Type B pancreatic cell (in vitro differentiated cells): ENCODE measurements around the gene ECEL1. TPM values are rescaled to one million over a fixed set of nuclear protein-coding genes. Genes with fewer than 3 reads are reported as not detected.

Experiments used
- DNase-seq: peaks from one replicate; pipeline ENCODE4 v3.0.0; 2021; ENCODE audit warnings: mixed read lengths; ENCODE audit not compliant: unreplicated experiment; ENCODE audit errors: extremely low spot score
- H3K27ac Mint-ChIP-seq: 2 replicates; pipeline ENCODE4 v1.8.0; 2021; ENCODE audit warnings: mild to moderate bottlenecking, mixed read lengths
- H3K27me3 Mint-ChIP-seq: 2 replicates; pipeline ENCODE4 v1.8.0; 2021; ENCODE audit warnings: mixed read lengths
- H3K36me3 Mint-ChIP-seq: 2 replicates; pipeline ENCODE4 v1.8.0; 2021; ENCODE audit warnings: mixed read lengths
- H3K4me1 Mint-ChIP-seq: one replicate; pipeline ENCODE4 v1.8.0; 2021; ENCODE audit warnings: mixed read lengths; ENCODE audit not compliant: unreplicated experiment
- H3K4me3 Mint-ChIP-seq: 2 replicates; pipeline ENCODE4 v1.8.0; 2021; ENCODE audit warnings: mild to moderate bottlenecking, mixed read lengths
- H3K9me3 Mint-ChIP-seq: 2 replicates; pipeline ENCODE4 v1.8.0; 2021; ENCODE audit warnings: mixed read lengths
- CTCF ChIP-seq: fragments of 200-600 bp; sonication (generic); conservative IDR thresholded peaks from 2 replicates; pipeline ENCODE4 v1.5.0; 2021; ENCODE audit warnings: antibody characterized with exemption, mild to moderate bottlenecking
- total RNA-seq: library from RNA; stranded (reverse); gene quantifications from 2 replicates; pipeline ENCODE4 v1.2.1, GENCODE V29; 2021; ENCODE audit warnings: low replicate concordance

Gene ECEL1
- total RNA-seq, 1 donor from 2014 or later = 7.8 TPM

- H3K27me3 Mint-ChIP-seq = peaks cover 48% of the 10 kb centered on the region
- H3K27ac Mint-ChIP-seq = no peak overlapping the region
- no peak for DNase-seq
- H3K36me3 Mint-ChIP-seq = no peaks in the 10 kb centered on the region
- TF ChIP-seq CTCF = no peak
- H3K4me1 Mint-ChIP-seq = peaks cover 13% of the 10 kb centered on the region
- H3K4me3 Mint-ChIP-seq = no peak overlapping the region
- H3K9me3 Mint-ChIP-seq = no peaks in the 10 kb centered on the region
Observed at GRCh38 chr2:232521098-232521497, 33.5 kb upstream of the ECEL1 start.

GRCh38 chr2:232520489-232520888 is 32.9 kb upstream of the ECEL1 start:
- no peak for DNase-seq
- TF ChIP-seq CTCF = no peak
- no peaks in the 10 kb centered on the region for H3K9me3 Mint-ChIP-seq
- peaks cover 13% of the 10 kb centered on the region for H3K4me1 Mint-ChIP-seq
- H3K27ac Mint-ChIP-seq = no peak overlapping the region
- H3K4me3 Mint-ChIP-seq = no peak overlapping the region
- H3K36me3 Mint-ChIP-seq = no peaks in the 10 kb centered on the region
- peaks cover 52% of the 10 kb centered on the region for H3K27me3 Mint-ChIP-seq

GRCh38 chr2:232519581-232520438 is 32.2 kb upstream of the ECEL1 start, which contains the start of gene PRSS56:
Gene PRSS56 (plus strand): TSS chr2:232520388. CDS start chr2:232520599, 211 bp downstream.
- no peak for DNase-seq
- no peak within 1 kb of the TSS for H3K4me3 Mint-ChIP-seq
- H3K27me3 Mint-ChIP-seq = peaks cover 55% of the 10 kb centered on the region
- H3K27ac Mint-ChIP-seq = no peak within 1 kb of the TSS
- no peak for TF ChIP-seq CTCF
- H3K9me3 Mint-ChIP-seq = no peaks in the 10 kb centered on the region
- peaks cover 13% of the 10 kb centered on the region for H3K4me1 Mint-ChIP-seq
- no peaks in the 10 kb centered on the region for H3K36me3 Mint-ChIP-seq

- Mint-ChIP-seq H3K4me1 (peaks cover 13% of the 10 kb centered on the region), H3K4me3 (no peak overlapping the region), H3K36me3 (no peaks in the 10 kb centered on the region), H3K9me3 (no peaks in the 10 kb centered on the region), H3K27ac (no peak overlapping the region), H3K27me3 (peaks cover 50% of the 10 kb centered on the region)
- no peak for TF ChIP-seq CTCF
- no peak for DNase-seq
Observed at GRCh38 chr2:232518844-232519243, 31.2 kb upstream of the ECEL1 start.

GRCh38 chr2:232516551-232516950 is 28.9 kb upstream of the ECEL1 start:
- no peak for TF ChIP-seq CTCF
- Mint-ChIP-seq H3K27me3 (peaks cover 40% of the 10 kb centered on the region), H3K4me3 (no peak overlapping the region), H3K27ac (no peak overlapping the region), H3K9me3 (no peaks in the 10 kb centered on the region), H3K4me1 (peaks cover 18% of the 10 kb centered on the region), H3K36me3 (no peaks in the 10 kb centered on the region)
- no peak for DNase-seq
